Suprapubic skin (tissue), 4 donors: ENCODE results near the gene LSG1.

ENCODE experiments used
- EP300 ChIP-seq: sonication (generic); formaldehyde crosslinking; IDR thresholded peaks from one replicate; pipeline ENCODE4 v1.6.1; 2017; ENCODE audit warnings: antibody characterized with exemption
- POLR2A ChIP-seq, 2 donors: fragments of 450-650 bp; IDR thresholded peaks; one replicate each; pipeline ENCODE4 v1.6.1; 2017; ENCODE audit warnings: antibody characterized with exemption in 2 of 2, mild to moderate bottlenecking in 2 of 2, moderate library complexity in 2 of 2
- POLR2AphosphoS5 ChIP-seq, 3 donors: sonication (generic); formaldehyde crosslinking; IDR thresholded peaks; one replicate each; pipeline ENCODE4 v1.6.1; 2017; ENCODE audit warnings: antibody characterized with exemption in 3 of 3
- TF ChIP-seq, protein P1 (sequence below), 2 donors: fragments of 200-600 bp in 1 of 2; fragments of 450-650 bp in 1 of 2; sonication (generic) in 1 of 2; IDR thresholded peaks; one replicate each; pipeline ENCODE4 v1.5.1; 2016 to 2019; ENCODE audit warnings: antibody characterized with exemption in 2 of 2, mild to moderate bottlenecking in 1 of 2, moderate library complexity in 1 of 2

DNA sequence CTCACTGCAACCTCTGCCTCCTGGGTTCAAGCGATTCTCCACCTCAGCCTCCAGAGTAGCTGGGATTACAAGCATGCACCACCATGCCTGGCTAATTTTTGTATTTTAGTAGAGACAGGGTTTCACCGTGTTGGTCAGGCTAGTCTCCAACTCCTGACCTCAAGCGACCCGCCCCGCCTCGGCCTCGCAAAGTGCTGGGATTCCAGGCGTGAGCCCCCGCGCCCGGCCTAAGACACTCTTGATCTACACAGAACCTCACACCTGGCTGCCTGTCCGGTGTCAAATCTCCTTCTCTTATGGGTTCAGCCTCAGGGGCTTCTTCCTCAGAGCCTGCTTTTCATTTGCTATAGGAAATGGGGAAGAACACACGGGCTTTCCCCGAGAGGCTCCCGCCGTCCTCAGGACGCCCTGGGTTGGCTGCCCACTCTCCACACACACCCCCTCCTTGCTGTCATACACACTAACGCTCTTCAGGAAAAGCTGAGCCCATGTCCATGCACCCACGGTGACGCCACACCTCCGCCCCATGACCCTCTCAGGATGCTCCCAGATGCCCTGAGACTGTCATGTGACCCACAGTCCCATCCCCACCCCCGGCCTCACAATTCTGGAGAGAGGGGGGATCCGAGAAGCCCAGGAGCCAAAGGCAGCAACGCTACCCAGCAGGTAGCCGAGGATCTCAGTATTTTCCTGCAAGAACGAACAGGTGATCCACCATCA, 49.2 kb downstream of the LSG1 start:
- TF ChIP-seq, protein P1, sequence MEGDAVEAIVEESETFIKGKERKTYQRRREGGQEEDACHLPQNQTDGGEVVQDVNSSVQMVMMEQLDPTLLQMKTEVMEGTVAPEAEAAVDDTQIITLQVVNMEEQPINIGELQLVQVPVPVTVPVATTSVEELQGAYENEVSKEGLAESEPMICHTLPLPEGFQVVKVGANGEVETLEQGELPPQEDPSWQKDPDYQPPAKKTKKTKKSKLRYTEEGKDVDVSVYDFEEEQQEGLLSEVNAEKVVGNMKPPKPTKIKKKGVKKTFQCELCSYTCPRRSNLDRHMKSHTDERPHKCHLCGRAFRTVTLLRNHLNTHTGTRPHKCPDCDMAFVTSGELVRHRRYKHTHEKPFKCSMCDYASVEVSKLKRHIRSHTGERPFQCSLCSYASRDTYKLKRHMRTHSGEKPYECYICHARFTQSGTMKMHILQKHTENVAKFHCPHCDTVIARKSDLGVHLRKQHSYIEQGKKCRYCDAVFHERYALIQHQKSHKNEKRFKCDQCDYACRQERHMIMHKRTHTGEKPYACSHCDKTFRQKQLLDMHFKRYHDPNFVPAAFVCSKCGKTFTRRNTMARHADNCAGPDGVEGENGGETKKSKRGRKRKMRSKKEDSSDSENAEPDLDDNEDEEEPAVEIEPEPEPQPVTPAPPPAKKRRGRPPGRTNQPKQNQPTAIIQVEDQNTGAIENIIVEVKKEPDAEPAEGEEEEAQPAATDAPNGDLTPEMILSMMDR (IDR thresholded peaks at IDR 0.05): no peak
- TF ChIP-seq POLR2A (IDR thresholded peaks at IDR 0.05) (no peak), POLR2AphosphoS5 (IDR thresholded peaks at IDR 0.05) (no peak), EP300 (no peak)
